ENCODE data around the gene MRPS25. TPM values are rescaled to one million over a fixed set of nuclear protein-coding genes. Genes with fewer than 3 reads are reported as not detected.

Gene MRPS25
- total and polyA plus RNA-seq, 2 donors from 2014 or later = 57.2 to 89.2 TPM

DNA sequence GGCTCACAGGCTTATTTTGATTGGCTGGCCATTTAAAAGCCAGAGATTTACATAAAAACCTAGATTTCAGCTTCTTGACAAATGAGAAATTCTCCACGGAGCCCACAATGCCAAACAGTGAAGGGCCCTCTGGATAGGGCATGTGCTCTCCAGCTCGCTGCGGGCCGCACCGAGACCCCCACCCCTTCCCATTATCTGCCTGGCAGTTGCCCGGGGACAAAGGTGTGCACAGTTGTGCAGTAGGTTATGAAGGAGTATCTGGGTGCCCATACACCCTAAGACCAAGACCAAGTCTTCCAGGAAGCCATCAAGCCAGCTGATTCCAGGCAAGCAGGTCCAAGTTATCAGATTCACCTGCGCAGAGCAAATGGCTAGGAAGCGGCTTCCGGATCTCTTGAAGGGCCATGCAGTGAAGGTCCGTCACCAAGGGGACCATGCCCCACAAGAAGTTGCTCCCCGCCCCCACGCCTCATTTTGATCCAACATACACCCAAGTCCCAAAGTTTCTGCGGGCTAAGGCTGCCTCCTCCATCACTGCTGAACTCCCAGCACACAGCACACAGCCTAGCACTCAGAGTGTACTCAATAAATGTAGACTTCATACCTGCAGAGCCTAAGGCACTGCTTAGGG lies 1.3 kb downstream of the MRPS25 start:
- TF ChIP-seq, protein P1, sequence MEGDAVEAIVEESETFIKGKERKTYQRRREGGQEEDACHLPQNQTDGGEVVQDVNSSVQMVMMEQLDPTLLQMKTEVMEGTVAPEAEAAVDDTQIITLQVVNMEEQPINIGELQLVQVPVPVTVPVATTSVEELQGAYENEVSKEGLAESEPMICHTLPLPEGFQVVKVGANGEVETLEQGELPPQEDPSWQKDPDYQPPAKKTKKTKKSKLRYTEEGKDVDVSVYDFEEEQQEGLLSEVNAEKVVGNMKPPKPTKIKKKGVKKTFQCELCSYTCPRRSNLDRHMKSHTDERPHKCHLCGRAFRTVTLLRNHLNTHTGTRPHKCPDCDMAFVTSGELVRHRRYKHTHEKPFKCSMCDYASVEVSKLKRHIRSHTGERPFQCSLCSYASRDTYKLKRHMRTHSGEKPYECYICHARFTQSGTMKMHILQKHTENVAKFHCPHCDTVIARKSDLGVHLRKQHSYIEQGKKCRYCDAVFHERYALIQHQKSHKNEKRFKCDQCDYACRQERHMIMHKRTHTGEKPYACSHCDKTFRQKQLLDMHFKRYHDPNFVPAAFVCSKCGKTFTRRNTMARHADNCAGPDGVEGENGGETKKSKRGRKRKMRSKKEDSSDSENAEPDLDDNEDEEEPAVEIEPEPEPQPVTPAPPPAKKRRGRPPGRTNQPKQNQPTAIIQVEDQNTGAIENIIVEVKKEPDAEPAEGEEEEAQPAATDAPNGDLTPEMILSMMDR (IDR thresholded peaks at IDR 0.05; ENCODE audit: borderline replicate concordance, extremely low read depth, insufficient read depth) = no peak
- intact Hi-C loops (cut with DNase I) = no loop called here
- no peak for FAIRE-seq

DNA sequence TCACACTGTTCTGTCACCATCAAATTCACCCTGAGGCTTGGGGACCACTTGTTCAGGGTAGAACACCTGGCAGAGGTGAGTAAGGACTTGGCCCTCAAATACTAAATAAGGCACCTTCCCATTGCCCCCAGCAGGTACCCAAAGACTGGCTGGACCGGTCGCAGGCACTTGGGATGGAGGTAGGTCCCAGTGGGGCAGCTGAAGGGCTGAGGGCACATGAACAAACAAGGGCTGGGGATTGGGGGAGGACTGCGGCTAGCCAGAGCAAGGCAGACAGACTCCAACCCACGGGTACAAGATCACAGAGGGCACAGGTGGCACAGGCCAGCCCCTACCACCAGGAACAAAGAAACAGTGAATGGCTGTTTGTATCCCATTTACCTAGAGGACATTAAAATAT lies 1.9 kb downstream of the MRPS25 start:
- DNase-seq = no peak
- H3K9me3 ChIP-seq (ENCODE audit: control insufficient read depth in 2 of 3, insufficient read depth in 1 of 3, low read length in 3 of 3) = no peaks in the 10 kb centered on the region
- TF ChIP-seq, protein P1 (IDR thresholded peaks at IDR 0.05; ENCODE audit: borderline replicate concordance, extremely low read depth, insufficient read depth) = no peak
- H3K4me3 ChIP-seq (ENCODE audit: low read length in 3 of 3) = peak overlapping the region in 2 of 3 donors; percentile 74 to 95
- no peak for FAIRE-seq
- intact Hi-C loops (cut with DNase I) = no loop called here
- peak overlapping the region in 1 of 3 donors; percentile 58 for H3K9ac ChIP-seq (ENCODE audit: low read length in 3 of 3)
- peaks cover 0 to 14% (median 12%) of the 10 kb centered on the region in 3 donors for H3K4me1 ChIP-seq (ENCODE audit: control insufficient read depth in 2 of 3, insufficient read depth in 2 of 3, low read depth in 1 of 3, low read length in 3 of 3)
- peaks cover 0 to 10% (median 6%) of the 10 kb centered on the region in 3 donors for H3K36me3 ChIP-seq (ENCODE audit: control insufficient read depth in 2 of 3, insufficient read depth in 3 of 3, low read length in 3 of 3)
- H3K27me3 ChIP-seq (ENCODE audit: control insufficient read depth, insufficient read depth, low read length) = no peaks in the 10 kb centered on the region
- no peak overlapping the region for H3K27ac ChIP-seq (ENCODE audit: low read depth in 2 of 2, low read length in 2 of 2)

More for the DNA sequence above, 1.3 kb downstream of the MRPS25 start:
- H3K27me3 ChIP-seq (ENCODE audit: control insufficient read depth, insufficient read depth, low read length) = no peaks in the 10 kb centered on the region
- no peak overlapping the region for H3K27ac ChIP-seq (ENCODE audit: low read depth in 2 of 2, low read length in 2 of 2)
- peaks cover 0 to 5% (median 4%) of the 10 kb centered on the region in 3 donors for H3K36me3 ChIP-seq (ENCODE audit: control insufficient read depth in 2 of 3, insufficient read depth in 3 of 3, low read length in 3 of 3)
- H3K9me3 ChIP-seq (ENCODE audit: control insufficient read depth in 2 of 3, insufficient read depth in 1 of 3, low read length in 3 of 3) = no peaks in the 10 kb centered on the region
- H3K4me3 ChIP-seq (ENCODE audit: low read length in 3 of 3) = peak overlapping the region; percentile 74 to 95 (median 89)
- peaks cover 0 to 14% (median 12%) of the 10 kb centered on the region in 3 donors for H3K4me1 ChIP-seq (ENCODE audit: control insufficient read depth in 2 of 3, insufficient read depth in 2 of 3, low read depth in 1 of 3, low read length in 3 of 3)
- H3K9ac ChIP-seq (ENCODE audit: low read length in 3 of 3) = peak overlapping the region; percentile 51 to 93 (median 78)
- peak in 1 of 5 donors; percentile 49 for DNase-seq

DNA sequence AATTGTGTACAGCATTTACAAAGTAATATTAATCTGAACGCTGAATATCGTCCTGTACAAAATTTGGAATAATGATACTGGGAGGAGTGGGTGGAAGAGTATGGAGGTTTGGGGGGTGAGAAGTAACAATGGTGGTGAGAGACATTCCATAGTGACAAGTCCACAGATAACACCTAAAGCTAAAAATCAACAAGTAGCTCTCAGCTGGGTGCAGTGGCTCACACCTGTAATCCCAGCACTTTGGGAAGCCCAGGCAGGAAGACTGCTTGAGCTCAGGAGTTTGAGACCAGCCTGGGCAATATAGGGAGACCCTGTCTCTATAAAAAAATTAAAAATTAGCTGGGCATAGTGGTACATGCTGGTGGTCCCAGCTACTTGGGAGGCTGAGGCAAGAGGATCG lies 5.1 kb downstream of the MRPS25 start:
- intact Hi-C loops (cut with DNase I) = no loop called here
- Histone ChIP-seq H3K36me3 (ENCODE audit: control insufficient read depth in 2 of 3, insufficient read depth in 3 of 3, low read length in 3 of 3) (peaks cover 0 to 22% (median 9%) of the 10 kb centered on the region in 3 donors), H3K27me3 (ENCODE audit: control insufficient read depth, insufficient read depth, low read length) (no peaks in the 10 kb centered on the region), H3K4me3 (ENCODE audit: low read length in 3 of 3) (no peak overlapping the region), H3K4me1 (ENCODE audit: control insufficient read depth in 2 of 3, insufficient read depth in 2 of 3, low read depth in 1 of 3, low read length in 3 of 3) (peaks cover 0 to 14% (median 12%) of the 10 kb centered on the region in 3 donors), H3K9ac (ENCODE audit: low read length in 3 of 3) (no peak overlapping the region), H3K9me3 (ENCODE audit: control insufficient read depth in 2 of 3, insufficient read depth in 1 of 3, low read length in 3 of 3) (no peaks in the 10 kb centered on the region), H3K27ac (ENCODE audit: low read depth in 2 of 2, low read length in 2 of 2) (no peak overlapping the region)
- FAIRE-seq = no peak
- no peak for DNase-seq
- TF ChIP-seq, protein P1 (IDR thresholded peaks at IDR 0.05; ENCODE audit: borderline replicate concordance, extremely low read depth, insufficient read depth) = no peak

Data from kidney (tissue), 14 donors.